ENCODE measurements around the gene CERS6.

- TF ChIP-seq EZH2 (IDR thresholded peaks at IDR 0.05; ENCODE audit: insufficient read depth, poor library complexity, severe bottlenecking), result no peak
- no peak for TF ChIP-seq EZH2phosphoT487 (IDR thresholded peaks at IDR 0.05; ENCODE audit: insufficient read depth, low read depth)
Observed at GRCh38 chr2:168726375-168726774, 270.3 kb downstream of the CERS6 start.
